Glutamatergic neuron (in vitro differentiated cells): ENCODE results near the gene KIAA0930. TPM values are rescaled to one million over a fixed set of nuclear protein-coding genes. Genes with fewer than 3 reads are reported as not detected.

Experiments used
- DNase-seq: peaks from one replicate; pipeline ENCODE4 v3.0.0; 2022
- H3K27ac Mint-ChIP-seq: one replicate; pipeline ENCODE4 v1.8.0; 2020; ENCODE audit warnings: mild to moderate bottlenecking, mixed read lengths, inconsistent platforms; ENCODE audit not compliant: unreplicated experiment
- H3K27me3 Mint-ChIP-seq: one replicate; pipeline ENCODE4 v1.8.0; 2020; ENCODE audit warnings: mild to moderate bottlenecking, moderate library complexity, mixed read lengths, inconsistent platforms; ENCODE audit not compliant: unreplicated experiment
- H3K36me3 Mint-ChIP-seq: one replicate; pipeline ENCODE4 v1.8.0; 2020; ENCODE audit warnings: mild to moderate bottlenecking, mixed read lengths, inconsistent platforms; ENCODE audit not compliant: unreplicated experiment
- H3K4me1 Mint-ChIP-seq: one replicate; pipeline ENCODE4 v1.8.0; 2020; ENCODE audit warnings: mild to moderate bottlenecking, low read depth, mixed read lengths, inconsistent platforms; ENCODE audit not compliant: unreplicated experiment
- H3K4me3 Mint-ChIP-seq: one replicate; pipeline ENCODE4 v1.8.0; 2020; ENCODE audit warnings: mild to moderate bottlenecking, mixed read lengths, inconsistent platforms; ENCODE audit not compliant: unreplicated experiment
- H3K9me3 Mint-ChIP-seq: one replicate; pipeline ENCODE4 v1.8.0; 2020; ENCODE audit warnings: mild to moderate bottlenecking, moderate library complexity, mixed read lengths, inconsistent platforms; ENCODE audit not compliant: unreplicated experiment
- CTCF ChIP-seq: fragments of 200-600 bp; sonication (generic); IDR thresholded peaks from one replicate; pipeline ENCODE4 v1.5.0; 2021; ENCODE audit not compliant: partially characterized antibody, unreplicated experiment
- total RNA-seq: library from RNA; stranded (reverse); fragmentation: NEBNext Ultra II Directional; extraction: Animal tissue kit (Norgen Biotek cat#: 25700); gene quantifications from one replicate; pipeline ENCODE4 v1.2.1, GENCODE V29; 2021; ENCODE audit not compliant: unreplicated experiment

KIAA0930 gene
- total RNA-seq, 1 donor from 2014 or later = 170 TPM

- no peak for DNase-seq
- Mint-ChIP-seq H3K27ac (no peak overlapping the region), H3K27me3 (peaks cover 6% of the 10 kb centered on the region), H3K36me3 (no peaks in the 10 kb centered on the region), H3K4me3 (no peak overlapping the region), H3K4me1 (peaks cover 5% of the 10 kb centered on the region), H3K9me3 (peaks cover 7% of the 10 kb centered on the region)
- TF ChIP-seq CTCF = no peak
These were observed 73.8 kb downstream of the KIAA0930 start for GRCh38 chr22:45166932-45167331.

- Mint-ChIP-seq H3K27me3 (peaks cover 6% of the 10 kb centered on the region), H3K9me3 (peaks cover 7% of the 10 kb centered on the region), H3K4me3 (peak overlapping the region; percentile 97), H3K27ac (peak overlapping the region; percentile 92), H3K4me1 (peaks cover 6% of the 10 kb centered on the region), H3K36me3 (no peaks in the 10 kb centered on the region)
- TF ChIP-seq CTCF = no peak
- DNase-seq = peak; percentile 64
These were observed 76.2 kb downstream of the KIAA0930 start for GRCh38 chr22:45164270-45165088.

GRCh38 chr22:45163451-45164269 is 77.0 kb downstream of the KIAA0930 start, which contains the start of gene NUP50:
Gene NUP50, plus strand, starts transcription at chr22:45163925. Its CDS starts 4,253 bp downstream, at chr22:45168178.
- H3K9me3 Mint-ChIP-seq = peaks cover 7% of the 10 kb centered on the region
- DNase-seq = peak; percentile 98
- peaks cover 6% of the 10 kb centered on the region for H3K27me3 Mint-ChIP-seq
- TF ChIP-seq CTCF = no peak
- peak within 1 kb of the TSS; percentile 92 for H3K27ac Mint-ChIP-seq
- peak within 1 kb of the TSS; percentile 97 for H3K4me3 Mint-ChIP-seq
- H3K36me3 Mint-ChIP-seq = no peaks in the 10 kb centered on the region
- H3K4me1 Mint-ChIP-seq = peaks cover 6% of the 10 kb centered on the region

- Mint-ChIP-seq H3K27ac (peak overlapping the region; percentile 82), H3K4me1 (peaks cover 6% of the 10 kb centered on the region), H3K9me3 (peaks cover 7% of the 10 kb centered on the region), H3K27me3 (peaks cover 6% of the 10 kb centered on the region), H3K36me3 (no peaks in the 10 kb centered on the region), H3K4me3 (peak overlapping the region; percentile 90)
- no peak for TF ChIP-seq CTCF
- peak; percentile 23 for DNase-seq
These were observed 77.6 kb downstream of the KIAA0930 start for GRCh38 chr22:45163099-45163450.
